GM12874 (cell line): ENCODE data around the gene ZNF414.

Experiments
- TF ChIP-seq, protein P1 (sequence below): IDR thresholded peaks from 2 replicates; pipeline ENCODE4 v1.5.1; 2011; ENCODE audit warnings: low read depth, mild to moderate bottlenecking, control low read depth, low read length, moderate library complexity; ENCODE audit not compliant: insufficient read depth

ZNF414 gene

DNA sequence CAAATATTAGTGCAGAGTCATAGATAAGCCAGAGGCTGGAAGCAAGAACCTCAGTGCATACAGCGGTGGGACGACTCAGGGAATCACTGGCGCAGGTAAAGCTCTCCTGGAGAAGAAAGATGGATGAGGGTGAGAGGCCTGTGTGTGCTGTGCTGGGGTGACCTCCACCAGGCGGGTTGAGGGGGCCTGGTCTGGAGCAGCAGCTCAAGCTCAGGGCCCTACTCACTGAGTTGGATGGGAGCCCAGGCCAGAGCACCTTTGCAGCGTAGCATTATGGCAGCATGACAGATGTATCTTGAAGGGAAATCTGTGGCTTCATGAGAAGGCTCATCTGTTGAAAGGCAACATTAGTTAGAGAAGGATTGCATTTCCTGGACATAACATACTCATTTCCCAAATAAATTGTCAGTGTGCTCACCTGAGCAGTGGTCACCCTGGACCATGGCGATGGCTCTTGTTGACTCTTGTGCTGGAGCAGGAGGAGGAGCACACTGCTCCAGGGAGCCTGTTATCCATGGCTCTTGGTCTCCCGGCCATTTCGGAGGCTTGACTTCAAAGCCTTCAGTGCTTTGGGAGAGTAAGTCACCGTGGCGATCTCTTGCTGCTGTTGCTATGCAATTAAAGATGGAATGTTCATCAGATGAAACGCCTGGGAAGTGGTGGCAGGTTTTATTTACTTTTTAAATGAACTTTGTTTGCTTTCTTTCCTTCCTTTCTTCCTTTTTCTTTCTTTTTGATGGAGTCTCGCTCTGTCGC, 44.2 kb downstream of the ZNF414 start:
- TF ChIP-seq, protein P1, sequence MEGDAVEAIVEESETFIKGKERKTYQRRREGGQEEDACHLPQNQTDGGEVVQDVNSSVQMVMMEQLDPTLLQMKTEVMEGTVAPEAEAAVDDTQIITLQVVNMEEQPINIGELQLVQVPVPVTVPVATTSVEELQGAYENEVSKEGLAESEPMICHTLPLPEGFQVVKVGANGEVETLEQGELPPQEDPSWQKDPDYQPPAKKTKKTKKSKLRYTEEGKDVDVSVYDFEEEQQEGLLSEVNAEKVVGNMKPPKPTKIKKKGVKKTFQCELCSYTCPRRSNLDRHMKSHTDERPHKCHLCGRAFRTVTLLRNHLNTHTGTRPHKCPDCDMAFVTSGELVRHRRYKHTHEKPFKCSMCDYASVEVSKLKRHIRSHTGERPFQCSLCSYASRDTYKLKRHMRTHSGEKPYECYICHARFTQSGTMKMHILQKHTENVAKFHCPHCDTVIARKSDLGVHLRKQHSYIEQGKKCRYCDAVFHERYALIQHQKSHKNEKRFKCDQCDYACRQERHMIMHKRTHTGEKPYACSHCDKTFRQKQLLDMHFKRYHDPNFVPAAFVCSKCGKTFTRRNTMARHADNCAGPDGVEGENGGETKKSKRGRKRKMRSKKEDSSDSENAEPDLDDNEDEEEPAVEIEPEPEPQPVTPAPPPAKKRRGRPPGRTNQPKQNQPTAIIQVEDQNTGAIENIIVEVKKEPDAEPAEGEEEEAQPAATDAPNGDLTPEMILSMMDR: no peak

DNA sequence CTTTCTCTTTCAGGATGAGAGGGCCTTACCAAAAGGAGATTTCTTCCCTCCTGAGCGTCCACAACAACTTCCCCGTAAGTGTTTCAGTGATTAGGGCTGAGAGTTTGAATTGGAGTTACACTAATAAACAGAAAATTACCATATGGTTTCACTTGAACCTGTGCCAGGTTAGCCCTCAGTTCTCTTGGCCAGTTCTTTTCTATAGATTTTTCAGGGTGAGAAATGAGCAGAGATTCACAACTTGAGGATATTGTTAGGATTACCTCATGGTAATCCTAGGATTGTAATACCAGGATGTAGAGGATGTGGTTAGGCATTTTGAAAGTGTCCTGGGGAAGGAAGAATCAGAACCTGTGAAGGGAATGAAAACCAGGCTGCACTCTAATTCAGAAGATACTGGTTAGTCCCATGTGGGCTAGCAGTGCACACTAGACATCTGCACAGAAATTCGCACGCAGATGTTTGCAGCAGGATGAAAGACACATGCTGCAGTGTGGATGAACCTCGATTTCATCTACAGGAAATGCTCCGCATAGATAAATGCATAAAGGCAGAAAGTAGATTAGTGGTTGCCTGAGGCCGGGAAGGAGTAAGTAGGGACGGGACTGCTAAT, 45.1 kb downstream of the ZNF414 start:
- TF ChIP-seq, protein P1: no peak

DNA sequence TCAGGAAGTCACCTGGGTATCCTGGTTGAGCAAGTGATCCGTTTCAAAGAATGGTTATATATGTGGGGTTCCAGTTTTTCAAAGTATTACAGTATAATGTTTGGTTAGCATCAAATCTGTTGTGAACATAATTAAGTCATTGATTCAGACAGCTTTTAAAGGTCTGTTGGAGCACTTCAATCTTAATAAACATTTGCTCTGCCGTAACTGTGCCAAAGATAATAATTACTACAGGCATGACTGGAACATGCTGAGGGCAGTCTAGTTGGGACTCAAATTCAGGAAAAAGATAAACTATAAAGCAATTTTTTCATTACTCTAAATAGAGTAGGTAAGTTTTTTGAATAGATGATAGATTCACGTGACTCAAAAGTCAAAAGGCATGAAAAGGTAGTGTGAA, 45.8 kb downstream of the ZNF414 start:
- TF ChIP-seq, protein P1: no peak

DNA sequence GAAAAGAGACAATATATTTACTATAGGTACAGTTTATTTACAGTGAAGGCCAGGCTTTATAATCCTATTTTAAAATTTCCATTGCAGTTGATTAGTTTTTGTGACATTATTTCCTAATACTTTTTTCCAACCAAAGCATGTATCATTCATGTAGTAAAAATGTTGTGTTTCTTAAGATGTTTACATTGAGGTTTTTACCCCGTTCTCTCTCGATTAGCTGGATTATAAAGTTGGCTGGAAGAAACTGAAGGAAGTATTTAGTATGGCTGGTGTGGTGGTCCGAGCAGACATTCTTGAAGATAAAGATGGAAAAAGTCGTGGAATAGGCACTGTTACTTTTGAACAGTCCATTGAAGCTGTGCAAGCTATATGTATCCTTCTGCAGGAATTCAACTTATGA, 47.9 kb downstream of the ZNF414 start:
- TF ChIP-seq, protein P1: no peak

DNA sequence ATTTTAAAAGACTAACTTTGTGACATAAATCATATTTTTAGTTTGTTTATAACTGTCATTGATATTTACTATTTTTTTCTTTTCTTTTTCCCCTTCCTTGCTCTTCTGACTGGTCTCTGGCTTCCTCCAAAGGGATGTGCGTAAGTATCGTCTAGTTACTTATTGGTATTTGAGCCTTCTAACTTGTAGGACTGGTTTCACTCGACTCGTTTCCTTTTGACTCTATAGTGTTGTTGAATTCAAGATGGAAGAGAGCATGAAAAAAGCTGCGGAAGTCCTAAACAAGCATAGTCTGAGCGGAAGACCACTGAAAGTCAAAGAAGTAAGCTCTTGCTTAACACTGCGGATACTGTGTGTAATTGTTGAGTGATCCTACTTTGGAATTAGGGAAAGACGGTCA, 50.6 kb downstream of the ZNF414 start:
- TF ChIP-seq, protein P1: no peak

DNA sequence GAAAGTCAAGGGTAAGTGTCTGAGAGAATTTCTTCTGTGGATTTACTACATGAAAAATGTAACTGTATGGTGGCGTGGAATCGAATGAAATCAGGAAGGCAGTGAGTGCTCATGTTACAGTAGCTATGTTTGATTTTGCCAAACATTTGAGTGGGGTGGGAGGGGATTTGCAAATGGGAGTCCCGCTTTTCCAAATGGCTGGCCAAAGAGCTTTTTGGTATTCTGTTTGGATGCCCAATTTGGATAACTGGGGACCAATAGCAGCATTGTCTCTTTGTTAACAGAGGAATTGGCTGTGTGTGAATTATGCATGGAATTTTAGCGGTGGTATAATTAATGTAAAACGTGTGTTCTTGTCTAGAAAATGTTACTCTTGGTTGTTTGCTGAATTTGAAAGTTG, 51.4 kb downstream of the ZNF414 start:
- TF ChIP-seq, protein P1: no peak

DNA sequence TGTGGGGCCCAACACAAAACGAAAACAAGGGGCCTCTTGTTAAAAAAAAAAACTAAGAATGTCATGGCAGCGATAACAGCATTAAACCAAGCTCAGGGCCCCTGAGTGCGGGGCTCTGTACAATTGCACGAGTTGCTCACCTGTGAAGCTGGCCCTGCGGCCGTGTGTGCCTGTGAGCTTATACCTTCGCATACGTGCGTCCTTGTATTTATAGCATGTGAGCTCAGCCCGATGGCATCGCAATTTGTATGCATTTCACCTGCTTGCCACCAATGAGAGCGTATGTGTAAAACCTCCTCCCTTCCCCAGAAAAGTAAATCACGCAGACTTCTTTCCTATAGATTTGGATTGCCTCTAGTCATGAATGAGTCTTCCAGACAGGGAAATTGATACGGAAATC, 52.1 kb downstream of the ZNF414 start:
- TF ChIP-seq, protein P1: no peak
